HG03439 (cell line): ENCODE data around the gene SMIM28.

Source experiments
- ATAC-seq: cut with Tn5 transposase; IDR thresholded peaks from one replicate; pipeline ENCODE4 v1.9.1; 2021; ENCODE audit warnings: mild to moderate bottlenecking, moderate library complexity; ENCODE audit not compliant: unreplicated experiment

Gene SMIM28

DNA sequence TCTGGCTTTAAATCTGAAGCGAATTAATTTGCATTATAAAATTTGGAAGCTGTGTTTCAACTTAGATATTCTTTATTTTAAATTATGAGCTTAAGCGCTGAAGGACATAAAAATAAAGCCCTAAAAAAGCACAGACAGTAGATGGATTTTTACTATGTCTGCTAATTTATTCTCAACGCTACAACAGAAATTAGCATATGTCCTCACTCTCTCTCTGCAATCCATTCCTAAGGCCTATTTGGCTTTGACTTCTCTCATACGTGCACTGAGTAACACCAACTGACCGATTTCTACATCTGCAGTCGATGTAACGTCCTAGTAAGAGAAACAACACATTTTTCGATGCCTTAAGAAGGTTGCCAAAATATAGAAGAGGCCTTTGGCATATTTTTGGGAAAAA lies 50.0 kb downstream of the SMIM28 start:
- ATAC-seq, result no peak

DNA sequence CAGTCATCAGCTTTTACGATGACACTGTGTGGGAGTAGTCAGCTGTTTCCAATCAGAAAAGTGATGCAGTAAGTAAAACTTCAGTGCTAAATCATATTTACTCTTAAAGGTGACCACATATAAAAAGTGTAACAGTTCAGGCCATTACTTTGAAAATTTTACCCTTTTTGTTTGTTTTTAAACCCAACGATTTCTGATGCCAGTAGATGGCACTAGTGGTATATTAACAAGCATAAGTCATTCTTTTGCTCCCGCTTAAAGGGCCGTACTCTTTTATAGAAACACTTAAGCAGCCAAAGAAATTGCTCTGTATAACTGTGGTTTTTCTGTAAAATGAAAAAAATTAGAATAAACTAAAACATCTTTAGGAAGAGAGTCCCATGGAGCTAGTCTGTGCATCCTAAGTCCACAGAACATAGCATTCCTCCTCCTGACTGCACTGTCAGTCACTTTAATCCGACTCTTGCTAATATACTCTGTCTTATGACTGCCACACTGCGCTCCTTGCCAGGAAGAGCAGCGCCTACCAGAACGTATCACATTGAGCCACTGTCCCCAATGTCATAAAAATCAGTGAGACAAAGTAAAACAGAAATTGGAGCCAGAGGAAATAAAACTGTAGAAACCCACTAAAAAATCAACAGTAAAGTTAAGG lies 51.4 kb downstream of the SMIM28 start:
- no peak for ATAC-seq

DNA sequence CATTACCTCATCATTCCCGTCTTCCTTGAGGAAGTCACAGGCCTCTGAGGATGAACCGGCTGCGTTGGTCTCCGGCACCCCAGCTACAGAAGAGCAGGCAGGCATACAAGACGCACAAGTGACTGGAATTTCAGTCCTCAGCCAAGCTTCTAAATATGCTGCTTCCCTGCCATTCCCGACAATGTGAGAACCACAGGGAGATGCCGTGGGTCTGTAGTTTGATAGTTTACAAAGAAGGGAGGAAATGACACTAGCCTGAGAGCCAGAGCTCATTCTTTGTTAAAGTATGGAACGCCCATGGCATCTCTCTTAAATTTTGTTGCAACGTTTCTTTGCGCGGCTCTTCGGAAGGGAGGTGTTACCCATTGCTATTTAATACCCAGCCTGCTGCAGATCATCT lies 52.1 kb downstream of the SMIM28 start:
- no peak for ATAC-seq

DNA sequence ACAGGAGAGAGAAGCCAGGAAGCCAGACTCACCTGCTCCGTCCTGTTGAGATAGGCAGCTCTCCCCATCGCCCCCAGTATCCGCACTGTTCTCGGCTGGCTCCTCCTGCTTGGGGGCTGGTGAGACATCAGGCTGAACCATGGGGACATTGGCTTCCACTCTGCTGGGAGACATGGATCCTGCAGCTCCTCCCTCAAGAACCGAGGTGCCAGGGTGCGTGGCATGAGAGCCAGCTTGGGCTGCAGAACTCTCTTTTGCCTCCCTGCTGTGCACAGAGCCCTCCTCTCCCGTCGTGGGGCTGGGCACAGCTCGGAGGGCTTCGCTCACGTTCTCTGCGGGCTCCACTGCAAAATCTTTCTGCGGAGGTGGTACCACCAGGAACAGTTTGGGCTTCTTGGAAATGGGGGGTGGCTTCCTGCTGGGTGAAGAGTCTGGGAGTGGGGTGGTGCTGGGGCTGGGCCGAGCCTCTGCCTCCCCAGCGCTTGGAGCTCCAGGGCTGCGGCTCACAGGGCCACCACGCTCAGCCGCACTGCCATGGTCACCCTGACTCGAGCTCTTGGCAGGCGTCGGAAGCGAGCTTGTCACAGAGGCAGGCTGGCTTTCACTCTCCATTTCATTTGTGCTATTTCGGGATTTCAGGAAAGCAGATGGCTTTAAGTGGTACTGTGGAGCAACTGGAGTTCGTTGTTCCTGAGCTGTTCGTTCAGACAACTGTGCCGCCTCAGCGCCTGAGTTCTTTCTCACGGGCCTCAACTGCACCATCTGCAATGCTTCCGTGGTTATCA lies 52.8 kb downstream of the SMIM28 start:
- ATAC-seq, result no peak

DNA sequence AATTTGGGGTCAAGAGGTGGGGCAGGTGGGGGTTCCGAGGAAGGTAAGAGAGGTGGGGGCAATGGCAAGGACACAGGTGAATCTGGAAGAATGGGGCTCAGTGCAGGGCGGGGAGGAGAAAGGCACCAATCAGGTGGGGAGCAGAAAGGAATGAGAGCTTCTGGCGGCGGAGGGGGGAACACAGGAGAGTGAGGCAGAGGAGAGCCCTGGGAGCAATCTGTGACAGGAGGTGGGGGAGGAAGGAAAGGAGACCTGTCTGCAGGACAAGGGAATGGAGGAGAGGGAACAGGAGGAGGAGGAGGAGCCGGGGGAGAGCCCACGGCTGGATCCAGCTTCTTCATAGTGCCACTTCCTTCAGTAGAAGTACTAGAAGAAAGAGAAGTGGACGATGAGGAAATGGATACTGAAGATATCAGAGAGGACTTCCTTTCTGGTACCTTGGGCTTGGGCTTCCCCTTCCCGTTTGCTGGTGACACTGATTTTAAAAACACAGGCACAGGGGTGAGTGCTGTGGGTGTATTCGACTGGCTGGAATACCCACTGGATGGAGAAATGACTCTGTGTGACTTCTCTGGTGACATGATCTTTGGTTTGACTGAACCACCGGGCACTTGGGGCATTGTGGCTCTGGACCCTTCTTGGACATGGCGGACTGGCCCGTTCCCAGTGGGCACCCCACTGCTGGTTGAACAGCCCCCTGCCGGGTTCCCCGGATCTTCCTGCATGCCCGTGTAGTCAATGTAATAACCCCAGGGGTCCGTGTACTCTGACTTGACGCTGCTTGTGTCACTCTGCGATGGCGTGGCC lies 53.8 kb downstream of the SMIM28 start:
- ATAC-seq, result no peak

DNA sequence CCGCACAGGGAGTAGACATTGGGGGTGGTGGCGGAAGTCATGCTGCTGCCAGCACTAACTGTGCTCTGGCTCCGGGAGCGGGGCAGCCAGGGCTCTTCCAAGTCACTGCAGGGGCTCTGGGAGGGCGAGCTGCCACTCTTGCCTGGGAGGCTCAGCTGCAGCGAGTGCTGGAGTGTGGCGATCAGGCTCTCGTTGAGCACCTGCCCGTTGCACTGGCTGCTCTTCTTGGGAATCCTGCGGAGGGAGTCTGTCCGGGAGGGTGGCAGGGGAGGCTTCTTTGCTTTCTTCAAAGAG lies 54.3 kb downstream of the SMIM28 start:
- ATAC-seq, result no peak
